ENCODE data around the gene INSIG2. TPM values are rescaled to one million over a fixed set of nuclear protein-coding genes. Genes with fewer than 3 reads are reported as not detected.

Gene INSIG2
- total RNA-seq, 1 experiment from 2014 or later: 13.3 TPM

DNA sequence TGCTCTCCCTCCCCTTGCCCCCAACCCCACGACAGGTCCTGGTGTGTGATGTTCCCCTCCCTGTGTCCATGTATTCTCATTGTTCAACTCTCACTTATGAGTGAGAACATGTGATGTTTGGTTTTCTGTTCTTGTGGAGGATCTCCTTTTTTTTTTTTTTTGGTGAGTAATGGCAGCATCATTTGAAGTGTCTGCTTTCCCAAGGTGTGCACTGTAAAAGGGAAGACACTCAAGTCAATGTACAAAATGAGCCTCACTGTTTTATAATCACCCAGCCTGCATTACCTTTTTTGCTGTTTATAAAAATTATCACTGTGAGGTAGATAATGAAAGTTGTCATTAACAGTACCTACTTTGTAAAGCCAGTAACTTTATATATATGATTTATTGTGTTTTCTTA lies 56.9 kb downstream of the INSIG2 start:
- intact Hi-C loops (cut with micrococcal nuclease; ENCODE audit: unreplicated experiment): no loop called here
- ChIA-PET CTCF (no interaction called here), POLR2A (ENCODE audit: low non-redundant PET) (no interaction called here)
- BruUV-seq (replicated peaks): no TSS peak
- no peak for TF ChIP-seq EZH2 (IDR thresholded peaks at IDR 0.05; ENCODE audit: borderline replicate concordance, low read depth, low read length, poor library complexity, severe bottlenecking)
- TF ChIP-seq, protein P1, sequence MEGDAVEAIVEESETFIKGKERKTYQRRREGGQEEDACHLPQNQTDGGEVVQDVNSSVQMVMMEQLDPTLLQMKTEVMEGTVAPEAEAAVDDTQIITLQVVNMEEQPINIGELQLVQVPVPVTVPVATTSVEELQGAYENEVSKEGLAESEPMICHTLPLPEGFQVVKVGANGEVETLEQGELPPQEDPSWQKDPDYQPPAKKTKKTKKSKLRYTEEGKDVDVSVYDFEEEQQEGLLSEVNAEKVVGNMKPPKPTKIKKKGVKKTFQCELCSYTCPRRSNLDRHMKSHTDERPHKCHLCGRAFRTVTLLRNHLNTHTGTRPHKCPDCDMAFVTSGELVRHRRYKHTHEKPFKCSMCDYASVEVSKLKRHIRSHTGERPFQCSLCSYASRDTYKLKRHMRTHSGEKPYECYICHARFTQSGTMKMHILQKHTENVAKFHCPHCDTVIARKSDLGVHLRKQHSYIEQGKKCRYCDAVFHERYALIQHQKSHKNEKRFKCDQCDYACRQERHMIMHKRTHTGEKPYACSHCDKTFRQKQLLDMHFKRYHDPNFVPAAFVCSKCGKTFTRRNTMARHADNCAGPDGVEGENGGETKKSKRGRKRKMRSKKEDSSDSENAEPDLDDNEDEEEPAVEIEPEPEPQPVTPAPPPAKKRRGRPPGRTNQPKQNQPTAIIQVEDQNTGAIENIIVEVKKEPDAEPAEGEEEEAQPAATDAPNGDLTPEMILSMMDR (conservative IDR thresholded peaks at IDR 0.05; ENCODE audit: low read depth, low read length): no peak
- H3K27ac ChIP-seq (ENCODE audit: low read depth, low read length, poor library complexity, severe bottlenecking): no peak overlapping the region
- no peak for DNase-seq (ENCODE audit: low spot score)
- H3K27me3 ChIP-seq (replicated peaks; ENCODE audit: insufficient read depth, low read depth, low read length, poor library complexity): no peaks in the 10 kb centered on the region
- H3K36me3 ChIP-seq (ENCODE audit: insufficient read depth, low read length, poor library complexity, severe bottlenecking): no peaks in the 10 kb centered on the region
- H3K4me1 ChIP-seq (ENCODE audit: insufficient read depth, low read length, poor library complexity, severe bottlenecking): no peaks in the 10 kb centered on the region
- no peaks in the 10 kb centered on the region for H3K9me3 ChIP-seq (ENCODE audit: low read depth, low read length, poor library complexity, severe bottlenecking)
- H3K4me3 ChIP-seq (ENCODE audit: low read depth, low read length, poor library complexity, severe bottlenecking): no peak overlapping the region

DNA sequence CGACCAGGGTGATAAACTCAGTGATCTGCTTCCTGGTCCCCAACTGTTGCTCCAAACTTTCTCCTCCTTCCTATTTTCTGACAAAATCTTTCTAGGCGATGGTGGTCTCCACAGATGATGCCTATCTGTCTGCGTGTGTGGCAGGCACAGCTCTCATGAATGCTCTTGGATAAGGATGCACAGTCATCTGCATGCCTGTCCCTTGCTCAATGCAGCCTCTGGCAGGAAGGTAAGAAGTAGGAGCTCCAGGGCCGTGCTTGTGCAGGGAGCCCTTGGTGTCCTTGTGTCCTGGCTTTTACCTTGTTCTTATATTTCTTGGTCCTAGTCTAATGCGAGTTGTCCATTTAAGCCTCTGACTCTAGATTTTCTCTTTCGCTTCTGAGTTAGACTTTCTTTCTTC lies 57.5 kb downstream of the INSIG2 start:
- POLR2A ChIA-PET (ENCODE audit: low non-redundant PET): no interaction called here
- no peaks in the 10 kb centered on the region for H3K27me3 ChIP-seq (replicated peaks; ENCODE audit: insufficient read depth, low read depth, low read length, poor library complexity)
- intact Hi-C loops (cut with micrococcal nuclease; ENCODE audit: unreplicated experiment): no loop called here
- TF ChIP-seq, protein P1 (conservative IDR thresholded peaks at IDR 0.05; ENCODE audit: low read depth, low read length): no peak
- no peak for TF ChIP-seq EZH2 (IDR thresholded peaks at IDR 0.05; ENCODE audit: borderline replicate concordance, low read depth, low read length, poor library complexity, severe bottlenecking)
- H3K27ac ChIP-seq (ENCODE audit: low read depth, low read length, poor library complexity, severe bottlenecking): no peak overlapping the region
- H3K4me1 ChIP-seq (ENCODE audit: insufficient read depth, low read length, poor library complexity, severe bottlenecking): no peaks in the 10 kb centered on the region
- BruUV-seq (replicated peaks): no TSS peak
- H3K36me3 ChIP-seq (ENCODE audit: insufficient read depth, low read length, poor library complexity, severe bottlenecking): no peaks in the 10 kb centered on the region
- DNase-seq (ENCODE audit: low spot score): no peak
- H3K4me3 ChIP-seq (ENCODE audit: low read depth, low read length, poor library complexity, severe bottlenecking): no peak overlapping the region
- no peaks in the 10 kb centered on the region for H3K9me3 ChIP-seq (ENCODE audit: low read depth, low read length, poor library complexity, severe bottlenecking)
- CTCF ChIA-PET: no interaction called here

DNA sequence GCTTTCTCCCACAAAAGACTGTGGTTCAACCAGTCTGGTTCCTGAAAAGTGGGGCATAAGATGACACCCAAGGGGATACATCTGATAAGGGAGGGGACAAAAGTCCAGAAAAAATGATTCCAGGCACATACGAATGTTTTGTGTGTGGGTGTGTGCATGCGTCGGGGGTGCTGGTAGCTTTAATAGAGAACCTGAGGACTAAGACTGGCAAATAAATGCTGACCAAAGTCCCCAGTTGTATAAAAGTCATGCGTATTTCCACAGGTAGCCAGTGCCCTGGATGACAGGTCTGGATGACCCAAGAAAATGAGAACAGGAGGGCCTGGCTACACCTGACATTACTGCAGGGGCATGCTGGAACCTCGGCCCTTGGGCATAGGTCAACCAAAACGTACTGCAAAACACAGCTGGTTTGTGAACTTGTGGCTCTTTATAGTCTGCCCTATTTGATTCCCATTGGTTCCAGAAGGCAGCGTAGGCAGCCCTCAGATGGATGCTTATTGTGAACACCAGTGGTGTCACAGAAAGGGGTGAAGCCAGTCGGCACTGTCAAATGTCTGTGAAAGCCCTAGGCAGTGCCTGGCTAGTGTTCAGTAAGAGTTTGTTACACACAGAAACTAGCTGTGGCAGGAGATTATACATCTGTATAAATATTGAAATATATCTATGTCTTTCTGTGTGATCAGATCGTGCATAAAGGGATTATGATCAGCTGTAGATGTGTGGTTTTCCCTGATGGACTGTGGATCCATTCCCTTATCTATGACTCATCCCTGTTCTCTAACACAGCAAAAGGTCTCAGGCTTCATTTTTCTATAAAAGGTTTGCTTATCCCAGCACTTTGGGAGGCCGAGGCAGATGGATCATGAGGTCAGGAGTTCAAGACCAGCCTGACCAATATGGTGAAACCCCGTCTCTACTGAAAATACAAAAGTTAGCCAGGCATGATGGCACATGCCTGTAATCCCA lies 58.3 kb downstream of the INSIG2 start:
- Histone ChIP-seq H3K4me3 (ENCODE audit: low read depth, low read length, poor library complexity, severe bottlenecking) (no peak overlapping the region), H3K27me3 (replicated peaks; ENCODE audit: insufficient read depth, low read depth, low read length, poor library complexity) (no peaks in the 10 kb centered on the region), H3K9me3 (ENCODE audit: low read depth, low read length, poor library complexity, severe bottlenecking) (no peaks in the 10 kb centered on the region), H3K27ac (ENCODE audit: low read depth, low read length, poor library complexity, severe bottlenecking) (no peak overlapping the region), H3K4me1 (ENCODE audit: insufficient read depth, low read length, poor library complexity, severe bottlenecking) (no peaks in the 10 kb centered on the region), H3K36me3 (ENCODE audit: insufficient read depth, low read length, poor library complexity, severe bottlenecking) (no peaks in the 10 kb centered on the region)
- ChIA-PET CTCF (no interaction called here), POLR2A (ENCODE audit: low non-redundant PET) (no interaction called here)
- DNase-seq (ENCODE audit: low spot score): no peak
- TF ChIP-seq, protein P1 (conservative IDR thresholded peaks at IDR 0.05; ENCODE audit: low read depth, low read length): no peak
- TF ChIP-seq EZH2 (IDR thresholded peaks at IDR 0.05; ENCODE audit: borderline replicate concordance, low read depth, low read length, poor library complexity, severe bottlenecking): no peak
- no TSS peak for BruUV-seq (replicated peaks)
- intact Hi-C loops (cut with micrococcal nuclease; ENCODE audit: unreplicated experiment): no loop called here
